D341Med (cell line): ENCODE measurements around the gene PEX6.
A peak's percentile ranks its signal among the peaks of the same experiment; 100 is the strongest.
"Not testable (repeated sequence)": the region's sequence is repeated elsewhere in the genome, so short reads cannot be mapped to it uniquely, and the experiment has no call there.

Experiments
- DNase-seq: peaks from one replicate; pipeline ENCODE4 v3.0.0; 2012; ENCODE audit warnings: low spot score

PEX6 gene

GRCh38 chr6:42978839-42979522, at the start of gene PEX6:
TSS of gene PEX6 (minus strand) at chr6:42979181. CDS start at chr6:42979150, 31 bp downstream.
- DNase-seq, result peak; percentile 90

- DNase-seq, result no peak
These were observed 47.4 kb upstream of the PEX6 start for GRCh38 chr6:43026365-43026764.

GRCh38 chr6:43024436-43024835, 45.5 kb upstream of the PEX6 start:
- no peak for DNase-seq

GRCh38 chr6:43021270-43022047, 42.5 kb upstream of the PEX6 start, which contains the start of gene RRP36:
TSS of gene RRP36 (plus strand) at chr6:43021623. CDS start at chr6:43021655, 32 bp downstream.
- peak; percentile 91 for DNase-seq

GRCh38 chr6:43020847-43021246, 41.9 kb upstream of the PEX6 start:
- DNase-seq, result no peak

GRCh38 chr6:43020052-43020705, 41.2 kb upstream of the PEX6 start:
- DNase-seq, result no peak

- DNase-seq, result no peak
These were observed 40.2 kb upstream of the PEX6 start for GRCh38 chr6:43019152-43019551.

- no peak for DNase-seq
These were observed 38.0 kb upstream of the PEX6 start for GRCh38 chr6:43016943-43017334.

GRCh38 chr6:43016176-43016942, 37.4 kb upstream of the PEX6 start:
- DNase-seq, result no peak

GRCh38 chr6:43014434-43014909, 35.5 kb upstream of the PEX6 start:
- no peak for DNase-seq

GRCh38 chr6:43013843-43014433, 35.0 kb upstream of the PEX6 start, which contains the start of the genes KLHDC3 and MEA1:
TSS of gene KLHDC3 (plus strand) at chr6:43014249. CDS start at chr6:43017193, 2,944 bp downstream.
TSS of gene MEA1 (minus strand) at chr6:43013946. CDS start at chr6:43013813, 133 bp downstream.
- DNase-seq, result peak; percentile 97

- DNase-seq, result no peak
These were observed 34.3 kb upstream of the PEX6 start for GRCh38 chr6:43013097-43013842.

GRCh38 chr6:43012364-43012763, 33.4 kb upstream of the PEX6 start:
- no peak for DNase-seq

- no peak for DNase-seq
These were observed 32.2 kb upstream of the PEX6 start for GRCh38 chr6:43011207-43011606.

- peak; percentile 71 for DNase-seq
These were observed 30.1 kb upstream of the PEX6 start for GRCh38 chr6:43009124-43009523.

GRCh38 chr6:43007126-43007525, 28.1 kb upstream of the PEX6 start:
- DNase-seq, result no peak

- no peak for DNase-seq
These were observed 27.3 kb upstream of the PEX6 start for GRCh38 chr6:43006251-43006650.

GRCh38 chr6:43005844-43006243, 26.9 kb upstream of the PEX6 start:
- DNase-seq, result no peak

- no peak for DNase-seq
These were observed 22.9 kb upstream of the PEX6 start for GRCh38 chr6:43001843-43002242.

- DNase-seq, result not testable (repeated sequence)
These were observed 19.2 kb upstream of the PEX6 start for GRCh38 chr6:42998205-42998604.

- DNase-seq, result no peak
These were observed 17.5 kb upstream of the PEX6 start for GRCh38 chr6:42996513-42996912.
